ENCODE results near the gene ENTHD1. TPM values are rescaled to one million over a fixed set of nuclear protein-coding genes. Genes with fewer than 3 reads are reported as not detected.

The ENTHD1 gene
- total RNA-seq, 1 donor from 2014 or later = not detected

DNA sequence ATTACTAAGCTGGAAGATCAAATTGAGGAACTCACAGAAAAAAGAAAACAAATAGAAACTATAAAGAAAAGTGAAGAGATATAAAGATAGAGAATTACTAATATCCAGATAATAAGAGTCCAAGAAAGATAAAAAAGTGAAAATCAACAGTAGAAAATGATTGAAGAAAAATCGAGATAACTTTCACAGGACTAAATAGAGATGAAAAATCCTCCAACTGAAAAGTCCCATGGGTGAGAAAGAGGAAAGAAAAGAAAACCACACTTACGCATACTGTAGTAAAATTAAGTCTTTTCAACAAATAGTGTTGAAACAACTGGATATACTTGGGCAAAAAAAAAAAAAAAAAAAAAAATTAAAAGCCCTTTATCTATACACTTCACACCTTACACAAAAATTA is 60.0 kb downstream of the ENTHD1 start:
- Mint-ChIP-seq H3K36me3 (no peaks in the 10 kb centered on the region), H3K4me1 (no peaks in the 10 kb centered on the region), H3K4me3 (no peak overlapping the region), H3K27ac (no peak overlapping the region), H3K9me3 (no peaks in the 10 kb centered on the region), H3K27me3 (ENCODE audit: low read depth) (peaks cover 68% of the 10 kb centered on the region)
- TF ChIP-seq, protein P1, sequence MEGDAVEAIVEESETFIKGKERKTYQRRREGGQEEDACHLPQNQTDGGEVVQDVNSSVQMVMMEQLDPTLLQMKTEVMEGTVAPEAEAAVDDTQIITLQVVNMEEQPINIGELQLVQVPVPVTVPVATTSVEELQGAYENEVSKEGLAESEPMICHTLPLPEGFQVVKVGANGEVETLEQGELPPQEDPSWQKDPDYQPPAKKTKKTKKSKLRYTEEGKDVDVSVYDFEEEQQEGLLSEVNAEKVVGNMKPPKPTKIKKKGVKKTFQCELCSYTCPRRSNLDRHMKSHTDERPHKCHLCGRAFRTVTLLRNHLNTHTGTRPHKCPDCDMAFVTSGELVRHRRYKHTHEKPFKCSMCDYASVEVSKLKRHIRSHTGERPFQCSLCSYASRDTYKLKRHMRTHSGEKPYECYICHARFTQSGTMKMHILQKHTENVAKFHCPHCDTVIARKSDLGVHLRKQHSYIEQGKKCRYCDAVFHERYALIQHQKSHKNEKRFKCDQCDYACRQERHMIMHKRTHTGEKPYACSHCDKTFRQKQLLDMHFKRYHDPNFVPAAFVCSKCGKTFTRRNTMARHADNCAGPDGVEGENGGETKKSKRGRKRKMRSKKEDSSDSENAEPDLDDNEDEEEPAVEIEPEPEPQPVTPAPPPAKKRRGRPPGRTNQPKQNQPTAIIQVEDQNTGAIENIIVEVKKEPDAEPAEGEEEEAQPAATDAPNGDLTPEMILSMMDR (IDR thresholded peaks at IDR 0.05; ENCODE audit: unreplicated experiment) = no peak
- DNase-seq (ENCODE audit: low spot score in 2 of 2, unreplicated experiment in 2 of 2) = no peak

DNA sequence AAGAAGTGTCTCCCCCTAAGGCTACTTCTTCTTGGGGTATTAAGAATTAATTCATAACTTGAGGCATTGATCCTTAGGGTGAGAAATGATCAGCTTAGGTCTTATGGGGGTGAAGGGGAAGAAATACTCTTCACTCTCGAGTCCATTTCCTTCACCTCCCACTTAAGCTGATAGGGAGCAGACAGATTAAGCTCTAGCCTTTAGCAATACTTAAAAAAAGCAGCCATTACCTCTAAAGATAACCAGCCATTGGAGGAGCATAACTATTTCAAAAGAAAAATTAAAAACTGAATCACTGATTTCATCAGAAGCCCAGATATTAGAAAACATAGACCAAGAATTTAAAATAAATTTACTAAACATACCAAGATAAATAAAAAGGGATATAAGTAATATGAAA is 60.5 kb downstream of the ENTHD1 start:
- DNase-seq (ENCODE audit: low spot score in 2 of 2, unreplicated experiment in 2 of 2) = no peak
- H3K36me3 Mint-ChIP-seq = no peaks in the 10 kb centered on the region
- no peak overlapping the region for H3K27ac Mint-ChIP-seq
- TF ChIP-seq, protein P1 (IDR thresholded peaks at IDR 0.05; ENCODE audit: unreplicated experiment) = no peak
- peaks cover 71% of the 10 kb centered on the region for H3K27me3 Mint-ChIP-seq (ENCODE audit: low read depth)
- no peaks in the 10 kb centered on the region for H3K9me3 Mint-ChIP-seq
- H3K4me3 Mint-ChIP-seq = no peak overlapping the region
- no peaks in the 10 kb centered on the region for H3K4me1 Mint-ChIP-seq

DNA sequence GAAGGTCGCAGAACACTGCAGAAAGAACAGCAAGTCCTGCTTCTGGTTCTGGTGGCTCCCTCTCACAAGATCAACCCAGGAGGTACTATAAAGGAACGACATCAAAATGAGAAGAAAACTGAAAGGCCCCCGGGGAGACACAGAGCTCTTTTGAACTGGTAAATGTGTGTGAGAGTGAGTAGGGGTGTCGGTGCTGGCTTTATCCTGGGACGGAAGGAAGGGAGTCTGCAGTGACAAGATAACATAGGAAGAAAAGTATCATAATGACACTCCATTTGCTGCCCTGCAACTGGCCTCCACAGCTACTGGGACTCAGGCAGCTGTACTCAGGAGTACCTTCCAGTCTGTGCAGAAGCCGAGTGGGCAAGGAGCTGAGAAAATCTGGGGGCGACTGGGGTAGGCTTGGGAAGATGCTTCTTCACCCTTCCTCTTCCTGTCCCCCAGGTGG is 60.9 kb downstream of the ENTHD1 start:
- no peak overlapping the region for H3K4me3 Mint-ChIP-seq
- TF ChIP-seq, protein P1 (IDR thresholded peaks at IDR 0.05; ENCODE audit: unreplicated experiment) = no peak
- H3K36me3 Mint-ChIP-seq = no peaks in the 10 kb centered on the region
- H3K27me3 Mint-ChIP-seq (ENCODE audit: low read depth) = peaks cover 72% of the 10 kb centered on the region
- no peak for DNase-seq (ENCODE audit: low spot score in 2 of 2, unreplicated experiment in 2 of 2)
- no peaks in the 10 kb centered on the region for H3K4me1 Mint-ChIP-seq
- no peaks in the 10 kb centered on the region for H3K9me3 Mint-ChIP-seq
- H3K27ac Mint-ChIP-seq = no peak overlapping the region

DNA sequence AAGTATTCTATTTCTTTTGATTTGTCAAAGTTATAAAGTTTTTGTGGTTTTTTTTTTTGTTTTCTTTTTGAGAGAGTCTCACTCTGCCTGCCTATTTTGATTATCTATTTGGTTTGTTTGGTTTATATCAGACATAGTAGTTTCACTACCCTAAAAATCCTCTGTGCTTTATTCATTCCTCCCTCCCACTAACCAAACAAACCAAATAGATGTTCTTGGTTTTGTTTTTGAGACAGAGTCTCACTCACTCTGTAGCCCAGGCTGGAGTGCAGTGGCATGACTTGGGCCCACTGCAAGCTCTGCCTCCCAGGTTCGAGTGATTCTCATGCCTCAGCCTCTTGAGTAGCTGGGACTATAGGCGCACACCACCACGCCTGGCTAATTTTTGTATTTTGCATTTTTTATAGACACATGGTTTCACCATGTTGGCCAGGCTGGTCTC is 67.9 kb downstream of the ENTHD1 start:
- Mint-ChIP-seq H3K4me1 (no peaks in the 10 kb centered on the region), H3K27ac (no peak overlapping the region), H3K27me3 (ENCODE audit: low read depth) (peaks cover 55% of the 10 kb centered on the region), H3K4me3 (no peak overlapping the region), H3K9me3 (peaks cover 4% of the 10 kb centered on the region), H3K36me3 (no peaks in the 10 kb centered on the region)
- TF ChIP-seq, protein P1 (IDR thresholded peaks at IDR 0.05; ENCODE audit: unreplicated experiment) = no peak
- no peak for DNase-seq (ENCODE audit: low spot score in 2 of 2, unreplicated experiment in 2 of 2)

DNA sequence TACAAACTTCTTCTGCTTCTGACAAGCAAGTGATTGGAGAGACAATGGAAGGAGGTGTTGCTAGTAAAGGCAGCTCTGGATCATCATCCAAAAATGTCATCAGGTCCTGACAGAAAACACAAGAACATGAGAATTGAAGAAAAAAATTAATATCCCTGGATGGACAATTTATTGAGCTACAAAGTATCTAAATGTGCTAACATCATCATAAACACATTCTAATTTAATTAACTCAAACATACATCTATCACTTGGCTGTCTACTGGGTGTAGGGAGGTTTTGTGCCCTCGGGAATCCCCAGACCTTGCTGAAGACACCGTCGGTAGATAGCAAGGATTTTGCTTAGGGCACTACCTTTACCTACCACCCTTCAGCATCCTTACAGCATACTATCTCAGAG is 72.6 kb downstream of the ENTHD1 start:
- TF ChIP-seq, protein P1 (IDR thresholded peaks at IDR 0.05; ENCODE audit: unreplicated experiment) = no peak

DNA sequence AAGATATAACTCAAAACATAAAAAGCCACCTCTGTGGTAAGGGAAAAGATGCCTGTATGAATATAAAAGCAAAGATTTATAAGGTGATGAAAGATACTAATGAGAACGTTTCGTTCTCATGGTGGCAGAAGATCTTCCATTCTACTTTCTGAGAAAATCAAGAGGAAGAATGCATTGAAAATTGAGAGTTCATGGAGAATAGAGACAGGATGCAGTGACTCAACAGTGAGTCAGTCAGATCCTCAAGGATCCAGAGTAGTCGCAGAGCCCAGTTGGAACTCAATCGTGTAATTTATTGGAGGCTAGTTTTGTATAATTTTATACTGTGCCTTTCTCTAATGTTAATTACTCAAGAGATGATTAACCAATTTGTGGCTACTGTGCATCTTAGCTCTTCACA is 73.3 kb downstream of the ENTHD1 start:
- peaks cover 4% of the 10 kb centered on the region for H3K9me3 Mint-ChIP-seq
- H3K27me3 Mint-ChIP-seq (ENCODE audit: low read depth) = peaks cover 74% of the 10 kb centered on the region
- no peak for DNase-seq (ENCODE audit: low spot score in 2 of 2, unreplicated experiment in 2 of 2)
- H3K27ac Mint-ChIP-seq = no peak overlapping the region
- no peak overlapping the region for H3K4me3 Mint-ChIP-seq
- no peaks in the 10 kb centered on the region for H3K4me1 Mint-ChIP-seq
- no peaks in the 10 kb centered on the region for H3K36me3 Mint-ChIP-seq
- TF ChIP-seq, protein P1 (IDR thresholded peaks at IDR 0.05; ENCODE audit: unreplicated experiment) = no peak

More for the DNA sequence above, 72.6 kb downstream of the ENTHD1 start:
- Mint-ChIP-seq H3K4me1 (no peaks in the 10 kb centered on the region), H3K27ac (no peak overlapping the region), H3K36me3 (no peaks in the 10 kb centered on the region), H3K27me3 (ENCODE audit: low read depth) (peaks cover 71% of the 10 kb centered on the region), H3K9me3 (peaks cover 4% of the 10 kb centered on the region), H3K4me3 (no peak overlapping the region)
- DNase-seq (ENCODE audit: low spot score in 2 of 2, unreplicated experiment in 2 of 2) = no peak
